GM19468 (cell line): ENCODE data around the gene CEBPG.

Experiments used
- ATAC-seq: cut with Tn5 transposase; IDR thresholded peaks from one replicate; pipeline ENCODE4 v1.9.1; 2021; ENCODE audit warnings: mild to moderate bottlenecking, moderate library complexity, moderate number of reproducible peaks; ENCODE audit not compliant: unreplicated experiment; ENCODE audit errors: extremely low read depth

Gene CEBPG

DNA sequence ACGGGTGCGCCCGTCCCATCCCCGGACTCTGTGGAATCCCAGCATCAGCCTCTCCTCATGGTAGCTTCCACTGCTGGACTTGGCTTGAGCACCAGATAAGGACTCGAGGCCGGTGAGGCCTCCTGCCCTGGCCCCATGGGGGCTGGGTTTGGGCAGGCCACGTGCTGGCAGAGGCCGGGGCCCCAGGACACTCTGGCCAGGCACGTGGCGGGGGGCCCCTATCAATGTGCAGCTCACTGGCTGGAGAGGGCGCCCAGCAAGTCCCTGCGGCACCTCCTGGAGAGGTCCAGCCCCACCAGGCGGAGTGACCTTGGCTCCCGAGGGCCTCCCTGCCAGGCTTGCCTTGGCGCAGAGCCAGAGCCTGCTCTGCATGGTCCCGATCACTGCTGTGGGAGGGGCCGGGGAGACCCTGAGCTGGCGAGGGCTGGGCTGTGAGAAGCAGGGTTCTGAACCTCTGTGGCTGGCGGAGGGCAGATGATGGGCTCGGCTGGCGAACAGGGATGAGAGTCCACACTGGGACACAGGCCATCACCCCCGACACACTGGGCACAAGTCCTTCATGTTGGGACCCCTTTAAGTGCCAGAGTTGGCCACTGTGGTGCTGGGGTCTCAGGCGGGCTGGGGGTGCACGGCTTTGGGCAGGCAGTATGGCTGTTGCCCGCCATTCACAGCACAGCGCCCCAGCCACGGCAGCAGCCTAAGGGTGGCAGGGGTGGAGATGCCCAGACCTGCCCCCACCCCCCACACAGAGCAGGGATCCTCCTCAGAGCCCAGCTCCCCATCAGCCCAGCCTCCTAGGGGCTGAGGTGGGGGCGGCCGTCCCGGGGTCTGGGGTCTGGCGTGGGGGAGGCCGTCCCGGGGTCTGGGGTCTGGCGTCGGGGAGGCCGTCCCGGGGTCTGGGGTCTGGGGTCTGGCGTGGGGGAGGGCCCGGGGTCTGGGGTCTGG lies 19.1 kb downstream of the CEBPG start:
- no peak for ATAC-seq

DNA sequence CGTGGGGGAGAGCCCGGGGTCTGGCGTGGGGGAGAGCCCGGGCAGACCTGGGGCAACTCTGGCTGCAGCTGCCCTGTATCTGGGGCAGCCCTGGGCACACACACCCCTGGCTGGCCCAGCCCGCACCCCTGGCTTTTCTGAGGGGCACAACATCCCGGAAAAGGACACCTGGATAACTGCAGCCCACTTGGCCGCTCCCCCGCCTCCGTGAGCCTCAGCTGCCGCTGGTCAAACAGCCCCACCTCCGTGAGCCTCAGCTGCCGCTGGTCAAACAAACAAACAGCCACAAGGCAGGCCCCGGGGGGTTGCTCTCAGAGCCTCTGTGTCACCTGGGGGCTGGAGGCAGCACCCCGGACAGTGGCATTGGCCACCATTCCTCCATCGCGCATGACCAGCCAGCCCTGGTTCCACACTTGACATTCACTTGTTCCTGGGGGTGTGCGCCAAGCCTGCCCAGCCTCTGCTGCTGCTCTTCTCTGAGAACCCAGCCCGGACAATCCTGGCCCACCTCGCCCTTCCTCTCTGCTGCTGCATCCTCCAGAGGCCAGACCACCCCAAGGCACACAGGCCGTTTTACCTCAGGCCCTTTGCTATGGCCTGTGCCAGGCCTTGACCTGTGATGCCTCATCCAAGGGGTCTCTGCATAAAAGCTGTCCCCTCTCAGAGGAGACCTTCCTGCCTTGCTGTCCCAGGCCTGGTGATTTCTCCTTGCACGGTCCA lies 19.9 kb downstream of the CEBPG start:
- no peak for ATAC-seq

- no peak for ATAC-seq
These were observed 20.7 kb downstream of the CEBPG start for GRCh38 chr19:33394006-33394722.

- ATAC-seq = no peak
These were observed 21.4 kb downstream of the CEBPG start for GRCh38 chr19:33394723-33395560.

GRCh38 chr19:33395561-33396550 lies 22.3 kb downstream of the CEBPG start:
- ATAC-seq = no peak

- no peak for ATAC-seq
These were observed 23.4 kb downstream of the CEBPG start for GRCh38 chr19:33396701-33397535.

- ATAC-seq = no peak
These were observed 24.2 kb downstream of the CEBPG start for GRCh38 chr19:33397536-33398360.

DNA sequence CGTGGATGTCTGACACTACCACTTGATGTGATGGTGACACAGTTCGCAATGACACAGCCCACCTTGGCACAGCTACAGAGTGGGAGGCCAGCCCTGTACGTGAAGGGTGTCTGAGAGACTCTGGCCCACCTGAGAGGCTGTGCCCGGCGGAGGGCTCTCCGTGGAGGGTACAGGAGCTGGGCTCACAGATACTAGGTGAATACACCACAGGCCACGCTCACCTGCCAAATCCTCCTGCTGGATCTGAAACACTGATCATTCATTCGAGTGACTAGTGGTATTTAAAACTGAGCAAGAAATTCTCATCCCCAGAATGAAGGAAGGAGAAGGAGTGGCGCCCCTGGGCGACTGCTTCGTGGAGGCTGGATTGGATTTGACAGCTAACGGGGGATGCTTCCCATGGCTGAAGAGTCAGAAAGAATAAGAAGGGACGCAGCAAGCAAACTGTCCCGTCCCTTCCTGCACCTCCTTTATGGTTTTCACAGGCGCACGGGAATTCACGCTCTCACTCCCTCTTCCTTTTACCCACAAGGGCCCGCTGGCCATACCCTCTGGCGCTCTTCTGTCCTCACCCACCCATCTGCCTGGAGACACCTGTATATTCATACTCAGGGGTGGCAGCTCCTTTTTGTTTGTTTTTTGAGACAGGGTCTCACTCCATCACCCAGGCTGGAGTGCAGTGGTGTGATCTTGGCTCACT lies 25.0 kb downstream of the CEBPG start:
- ATAC-seq = no peak

DNA sequence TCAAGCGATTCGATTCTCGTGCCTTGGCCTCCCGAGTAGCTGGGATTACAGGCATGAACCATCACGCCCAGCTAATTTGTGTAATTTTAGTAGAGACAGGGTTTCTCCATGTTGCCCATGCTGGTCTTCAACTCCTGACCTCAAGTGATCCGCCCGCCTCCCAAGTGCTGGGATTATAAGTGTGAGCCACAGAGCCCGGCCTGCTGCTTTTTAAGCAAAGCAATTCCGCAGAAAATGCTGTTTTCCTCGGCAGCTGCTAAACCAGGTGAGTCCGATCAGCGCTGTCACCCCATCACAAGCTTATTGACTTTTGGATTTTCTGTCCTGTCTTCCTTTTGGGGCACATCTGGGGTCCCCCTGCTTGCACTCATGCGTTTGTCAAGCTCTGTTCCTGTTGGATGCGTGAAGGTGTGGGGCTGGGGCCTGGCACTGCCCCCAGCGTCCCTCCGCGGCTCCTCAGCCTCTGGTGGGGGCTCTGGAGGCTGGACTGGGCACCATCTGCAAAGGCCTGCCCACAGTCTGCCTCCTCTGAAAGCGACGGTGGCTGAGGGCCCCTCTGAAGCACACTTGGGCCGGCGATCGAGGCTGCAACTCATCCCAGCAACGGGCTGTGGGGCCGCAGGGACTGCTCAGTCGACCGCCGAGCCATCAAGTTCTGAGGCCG lies 25.7 kb downstream of the CEBPG start:
- no peak for ATAC-seq

- no peak for ATAC-seq
These were observed 26.5 kb downstream of the CEBPG start for GRCh38 chr19:33399745-33400681.

DNA sequence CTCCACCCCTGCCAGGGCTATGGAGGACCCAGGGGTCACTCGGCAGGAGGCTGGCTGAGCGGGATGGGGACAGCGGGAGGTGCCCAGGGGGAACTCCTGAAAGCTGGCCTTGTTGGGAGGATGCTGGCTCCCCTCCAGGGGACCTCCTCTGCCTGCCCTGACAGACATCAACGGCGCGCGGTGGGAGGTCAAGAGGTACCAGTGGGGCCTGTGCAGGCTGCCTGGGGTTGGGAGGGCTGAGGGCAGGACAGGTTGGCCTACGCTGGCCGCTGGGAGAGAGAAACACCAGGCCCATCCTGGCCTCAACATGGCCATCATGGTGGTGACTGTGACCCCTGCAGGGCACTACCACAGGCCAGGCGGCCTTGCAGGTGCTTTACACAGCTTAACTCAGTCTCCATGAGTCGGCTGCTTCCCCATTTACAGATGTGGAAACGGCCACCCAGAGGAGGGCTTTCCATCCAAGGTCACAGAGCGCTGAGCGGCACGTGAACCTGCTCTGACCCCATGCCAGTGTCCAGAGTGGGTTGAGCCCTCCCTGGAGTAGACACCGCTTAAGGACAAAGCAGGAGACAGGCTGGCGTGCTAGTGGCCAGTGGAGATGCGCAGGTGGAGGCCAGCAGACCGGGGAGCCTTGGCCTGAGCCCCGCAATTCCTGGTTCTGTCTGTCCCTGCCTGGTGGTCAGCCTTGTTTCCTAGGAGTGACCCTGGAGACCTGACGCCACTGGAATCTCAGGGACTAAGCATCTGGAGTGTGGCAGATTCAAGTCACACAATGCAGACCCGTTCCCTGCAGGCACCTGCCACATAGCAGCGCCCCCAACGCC lies 27.6 kb downstream of the CEBPG start:
- no peak for ATAC-seq

DNA sequence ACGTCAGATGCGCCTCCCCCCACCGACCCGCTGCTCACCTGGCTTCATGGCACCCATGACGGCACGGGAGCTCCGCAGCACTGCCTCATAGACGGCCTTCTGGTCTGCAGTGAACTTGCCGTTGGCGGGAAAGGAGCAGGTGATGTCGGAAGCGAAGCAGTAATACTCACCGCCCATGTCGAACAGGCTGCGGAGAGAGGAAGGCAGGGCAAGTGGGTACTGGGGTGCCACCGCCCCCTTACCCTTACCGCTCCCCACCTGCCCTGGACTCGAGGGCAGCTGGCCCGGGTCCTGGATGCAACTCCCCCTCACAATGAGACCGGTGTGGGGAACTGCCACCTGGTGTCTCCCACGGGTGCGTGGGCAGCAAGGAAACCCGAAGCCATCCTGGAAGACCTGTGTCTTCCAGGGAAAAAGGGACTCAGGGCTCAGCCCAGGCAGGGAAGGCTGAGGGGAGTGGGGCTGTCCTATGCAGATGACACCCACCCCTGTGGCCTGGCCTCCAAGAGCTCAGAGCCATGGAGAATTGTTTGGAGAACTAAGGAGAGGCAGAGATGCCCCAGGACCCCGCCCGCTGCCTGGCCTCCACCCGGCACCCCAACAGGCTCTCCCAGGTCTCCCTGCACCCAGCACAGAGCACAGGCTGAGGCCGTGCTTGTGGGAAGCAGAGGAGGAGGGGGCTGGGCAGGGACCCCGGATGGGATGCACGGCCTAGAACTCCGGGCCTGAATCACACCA lies 28.3 kb downstream of the CEBPG start:
- ATAC-seq = no peak
